Immature natural killer cell (primary cell): Measurements from ENCODE around the gene OSBPL5. TPM values are rescaled to one million over a fixed set of nuclear protein-coding genes. Genes with fewer than 3 reads are reported as not detected.

ENCODE experiments used
- DNase-seq, 3 donors: peaks; one replicate each; pipeline ENCODE4 v3.0.0; 2022; ENCODE audit warnings: mixed read lengths in 1 of 3
- H3K27ac Mint-ChIP-seq, 6 donors: one replicate each; pipeline ENCODE4 v1.8.0; 2020; ENCODE audit warnings: mixed read lengths in 6 of 6, mild to moderate bottlenecking in 5 of 6, inconsistent platforms in 4 of 6, moderate library complexity in 3 of 6
- H3K27me3 Mint-ChIP-seq, 3 donors: one replicate each; pipeline ENCODE4 v1.8.0; 2020 to 2021; ENCODE audit warnings: low read depth in 3 of 3, mild to moderate bottlenecking in 3 of 3, mixed read lengths in 3 of 3, moderate library complexity in 3 of 3, inconsistent platforms in 1 of 3
- H3K36me3 Mint-ChIP-seq, 3 donors: one replicate each; pipeline ENCODE4 v1.8.0; 2020; ENCODE audit warnings: mixed read lengths in 3 of 3, inconsistent platforms in 2 of 3, mild to moderate bottlenecking in 2 of 3
- H3K4me1 Mint-ChIP-seq, 2 donors: one replicate each; pipeline ENCODE4 v1.8.0; 2020; ENCODE audit warnings: inconsistent platforms in 2 of 2, mild to moderate bottlenecking in 2 of 2, mixed read lengths in 2 of 2, moderate library complexity in 1 of 2
- H3K4me3 Mint-ChIP-seq, 5 donors: one replicate each; pipeline ENCODE4 v1.8.0; 2020; ENCODE audit warnings: mild to moderate bottlenecking in 5 of 5, mixed read lengths in 5 of 5, inconsistent platforms in 3 of 5, moderate library complexity in 3 of 5
- H3K9me3 Mint-ChIP-seq, 6 donors: one replicate each; pipeline ENCODE4 v1.8.0; 2020; ENCODE audit warnings: mild to moderate bottlenecking in 6 of 6, mixed read lengths in 6 of 6, inconsistent platforms in 4 of 6, moderate library complexity in 3 of 6
- polyA plus RNA-seq, 3 donors: library from polyadenylated mRNA; unstranded; fragments of 300-500 nt; fragmentation: Illumina TruSeq; gene quantifications; one replicate each; pipeline ENCODE4 v1.2.3, GENCODE V29; 2021

OSBPL5 gene
- polyA plus RNA-seq, 3 donors from 2014 or later, result 32.8 to 98.9 (median 33.3) TPM

DNA sequence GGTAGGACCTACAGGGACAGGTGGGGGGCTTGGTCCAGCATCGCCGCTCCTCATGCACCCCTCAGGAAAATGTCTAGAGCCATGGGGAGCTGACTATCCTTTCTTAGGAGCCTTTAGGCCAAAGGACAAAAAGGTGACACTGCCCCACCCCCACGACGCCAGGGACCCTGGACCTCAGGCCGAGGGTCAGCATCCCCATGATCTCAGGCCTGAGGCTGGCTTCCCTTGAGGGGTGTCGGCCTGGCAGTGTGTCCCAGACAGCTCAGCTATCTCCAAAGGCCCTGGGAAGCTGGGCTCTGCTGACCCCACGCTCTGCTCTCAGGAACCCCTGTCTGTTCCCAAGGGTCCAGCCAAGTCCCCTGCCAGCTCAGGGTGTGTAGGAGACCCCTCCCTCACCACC lies 37.2 kb upstream of the OSBPL5 start:
- peak overlapping the region in 2 of 6 donors; percentile 49 to 55 for H3K27ac Mint-ChIP-seq
- H3K4me3 Mint-ChIP-seq, result peak overlapping the region; percentile 58 to 76 (median 63)

DNA sequence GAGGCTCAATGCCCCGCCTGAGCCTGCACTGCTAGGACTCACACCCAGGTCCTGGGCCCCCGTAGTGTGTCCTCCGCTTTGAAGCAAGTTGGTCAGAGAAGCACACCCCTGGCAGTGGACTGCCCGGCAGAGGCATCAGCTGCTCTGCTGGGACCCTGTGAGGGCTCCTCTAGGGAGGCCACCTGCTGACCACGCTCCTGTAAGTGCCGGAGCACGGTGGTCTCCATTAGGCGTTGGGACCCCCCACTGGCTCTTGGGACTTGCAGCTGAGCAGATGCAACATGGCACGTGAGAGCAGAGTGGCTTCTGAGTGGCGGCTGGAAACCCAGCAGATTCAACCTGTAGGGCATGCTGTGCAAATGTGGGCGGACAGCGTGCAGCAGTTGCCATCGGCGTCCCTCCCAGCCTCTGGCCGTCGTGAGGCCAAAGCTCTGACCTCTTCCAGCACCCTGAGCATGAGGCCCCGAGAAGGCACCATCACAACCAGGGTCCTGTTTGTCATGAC lies 36.6 kb upstream of the OSBPL5 start:
- H3K36me3 Mint-ChIP-seq, result no peaks in the 10 kb centered on the region

More for the DNA sequence above, 37.2 kb upstream of the OSBPL5 start:
- DNase-seq, result no peak
- peaks cover 7 to 31% of the 10 kb centered on the region in 2 donors for H3K4me1 Mint-ChIP-seq
- H3K36me3 Mint-ChIP-seq, result no peaks in the 10 kb centered on the region
- no peaks in the 10 kb centered on the region for H3K9me3 Mint-ChIP-seq
- H3K27me3 Mint-ChIP-seq, result peaks cover 4 to 9% (median 8%) of the 10 kb centered on the region in 3 donors

DNA sequence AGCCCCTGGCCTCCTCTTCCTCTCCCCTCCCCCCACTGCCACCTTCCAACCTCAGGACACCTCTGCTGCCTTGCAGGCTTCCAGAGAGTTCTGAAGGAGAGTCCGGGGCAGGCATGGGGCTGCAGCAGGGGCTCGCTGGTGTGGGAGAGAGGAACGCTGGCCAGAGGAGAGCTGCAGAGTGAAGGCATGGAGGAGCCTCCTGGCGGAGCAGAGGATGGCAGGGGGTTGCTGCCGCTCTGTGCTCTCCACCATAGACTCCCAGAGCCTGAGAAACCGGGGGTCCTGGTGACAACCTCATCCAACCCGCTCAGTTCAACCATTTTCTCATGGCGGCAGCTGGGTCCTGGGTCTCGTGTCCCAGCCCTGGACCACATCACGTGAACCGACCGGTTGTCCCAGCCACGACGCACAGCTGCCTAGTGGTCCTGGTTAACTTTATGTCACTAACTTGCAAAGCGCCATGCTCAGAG lies 36.0 kb upstream of the OSBPL5 start:
- no peak overlapping the region for H3K4me3 Mint-ChIP-seq
- H3K27ac Mint-ChIP-seq, result no peak overlapping the region
- DNase-seq, result no peak
- no peaks in the 10 kb centered on the region for H3K36me3 Mint-ChIP-seq
- H3K27me3 Mint-ChIP-seq, result peaks cover 4 to 9% (median 8%) of the 10 kb centered on the region in 3 donors
- H3K9me3 Mint-ChIP-seq, result no peaks in the 10 kb centered on the region
- H3K4me1 Mint-ChIP-seq, result peaks cover 7 to 31% of the 10 kb centered on the region in 2 donors

More for the DNA sequence above, 36.6 kb upstream of the OSBPL5 start:
- DNase-seq, result no peak
- Mint-ChIP-seq H3K4me1 (peaks cover 7 to 31% of the 10 kb centered on the region in 2 donors), H3K9me3 (no peaks in the 10 kb centered on the region), H3K27me3 (peaks cover 4 to 9% (median 8%) of the 10 kb centered on the region in 3 donors), H3K27ac (no peak overlapping the region), H3K4me3 (no peak overlapping the region)

DNA sequence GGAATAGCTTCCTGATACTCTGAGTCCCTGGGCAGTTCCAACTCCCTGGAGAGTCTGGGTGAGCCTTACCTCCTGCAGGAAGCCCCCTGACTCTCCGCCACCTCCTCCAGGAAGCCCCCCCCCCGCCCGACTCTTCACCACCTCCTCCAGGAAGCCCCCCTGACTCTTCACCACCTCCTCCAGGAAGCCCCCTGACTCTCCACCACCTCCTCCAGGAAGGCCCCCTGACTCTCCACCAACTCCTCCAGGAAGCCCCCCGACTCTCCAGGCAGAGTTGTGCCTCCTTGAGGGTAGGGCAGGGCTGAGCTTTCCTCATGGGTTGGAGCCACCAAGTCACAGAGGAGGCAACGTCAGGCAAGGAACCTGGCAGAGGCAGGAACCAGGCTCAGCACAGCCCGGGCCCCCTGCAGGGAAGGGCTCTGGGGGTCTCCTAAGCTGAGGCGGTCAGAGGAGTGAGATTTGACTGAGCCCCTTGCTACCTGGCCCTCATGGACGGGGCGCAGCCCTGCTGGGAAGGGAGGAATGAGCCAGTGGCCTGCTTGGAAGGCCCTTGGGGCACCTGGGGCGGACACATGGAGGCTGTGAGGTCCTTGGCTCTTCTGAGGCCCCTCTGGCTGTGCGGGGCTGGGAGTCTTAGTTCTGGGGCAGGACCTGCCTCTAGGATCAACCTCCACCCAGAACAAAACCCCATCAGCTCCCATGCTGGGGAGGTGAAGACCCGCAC lies 35.4 kb upstream of the OSBPL5 start:
- no peaks in the 10 kb centered on the region for H3K9me3 Mint-ChIP-seq
- no peak overlapping the region for H3K4me3 Mint-ChIP-seq
- H3K27ac Mint-ChIP-seq, result no peak overlapping the region
- H3K4me1 Mint-ChIP-seq, result peaks cover 7 to 27% of the 10 kb centered on the region in 2 donors
- no peak for DNase-seq
- H3K27me3 Mint-ChIP-seq, result peaks cover 2 to 9% (median 8%) of the 10 kb centered on the region in 3 donors
- no peaks in the 10 kb centered on the region for H3K36me3 Mint-ChIP-seq

DNA sequence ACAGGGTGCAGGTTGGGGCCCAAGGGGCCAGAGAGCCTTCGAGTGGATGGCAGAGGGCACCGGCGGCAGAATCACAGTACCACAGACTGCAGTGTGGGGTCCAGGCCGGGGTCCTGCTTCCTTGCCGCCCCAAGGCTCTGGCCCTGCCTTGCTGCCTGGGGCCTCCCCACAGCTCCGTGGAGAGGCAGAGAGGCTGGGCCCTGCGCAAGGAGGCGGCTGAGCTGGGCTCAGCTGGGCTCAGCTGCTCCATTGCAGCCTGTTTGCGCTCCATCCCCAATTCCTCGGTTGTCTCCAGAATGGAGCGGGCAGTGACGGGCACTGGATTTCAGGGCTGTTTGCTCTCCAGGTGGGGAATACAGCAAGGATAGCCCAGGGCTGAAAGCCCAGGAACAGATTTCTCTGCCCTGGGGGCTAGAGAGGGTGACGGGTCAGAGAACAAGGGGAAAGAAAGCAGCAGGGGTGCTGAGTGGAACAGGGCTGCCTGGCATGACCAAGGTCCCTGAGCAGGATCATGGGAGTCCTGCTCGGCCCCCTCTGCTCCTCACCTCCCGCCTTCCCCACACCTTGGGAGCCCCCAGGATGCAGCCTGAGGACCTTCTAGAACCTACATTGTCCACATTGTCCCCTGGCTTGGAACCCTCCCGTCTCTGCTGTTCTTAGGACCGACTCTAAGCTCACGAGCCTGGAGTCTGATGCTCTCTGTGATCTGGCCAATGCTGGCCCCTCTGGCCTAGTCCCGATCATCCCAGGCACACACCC lies 34.6 kb upstream of the OSBPL5 start:
- no peak for DNase-seq
- Mint-ChIP-seq H3K27me3 (peaks cover 1 to 9% (median 8%) of the 10 kb centered on the region in 3 donors), H3K9me3 (no peaks in the 10 kb centered on the region), H3K4me3 (no peak overlapping the region), H3K4me1 (peaks cover 7 to 19% of the 10 kb centered on the region in 2 donors), H3K36me3 (no peaks in the 10 kb centered on the region), H3K27ac (no peak overlapping the region)

DNA sequence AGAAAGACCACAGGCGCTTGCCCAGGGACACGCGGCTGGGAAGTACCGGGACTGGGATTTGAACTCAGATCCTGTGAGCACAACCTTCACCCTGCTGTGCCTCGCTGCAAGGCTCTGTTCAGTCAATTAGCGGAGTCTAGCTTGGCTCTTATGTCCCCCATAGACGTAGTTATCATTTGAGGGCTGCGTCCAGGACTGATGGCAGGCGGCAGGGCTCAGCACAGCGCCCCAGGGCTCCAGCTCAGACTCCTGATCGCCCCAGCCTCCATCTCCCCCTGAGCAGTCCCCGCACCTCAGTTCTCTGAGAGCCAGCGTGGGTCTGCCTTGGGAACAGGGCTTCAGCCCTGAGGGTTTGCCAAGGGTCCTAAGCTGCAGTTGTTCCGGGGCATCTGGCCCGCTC lies 33.7 kb upstream of the OSBPL5 start:
- peaks cover 1 to 9% (median 8%) of the 10 kb centered on the region in 3 donors for H3K27me3 Mint-ChIP-seq
- no peak overlapping the region for H3K27ac Mint-ChIP-seq
- H3K4me1 Mint-ChIP-seq, result peaks cover 7 to 16% of the 10 kb centered on the region in 2 donors
- no peaks in the 10 kb centered on the region for H3K36me3 Mint-ChIP-seq
- no peaks in the 10 kb centered on the region for H3K9me3 Mint-ChIP-seq
- no peak overlapping the region for H3K4me3 Mint-ChIP-seq
- no peak for DNase-seq

DNA sequence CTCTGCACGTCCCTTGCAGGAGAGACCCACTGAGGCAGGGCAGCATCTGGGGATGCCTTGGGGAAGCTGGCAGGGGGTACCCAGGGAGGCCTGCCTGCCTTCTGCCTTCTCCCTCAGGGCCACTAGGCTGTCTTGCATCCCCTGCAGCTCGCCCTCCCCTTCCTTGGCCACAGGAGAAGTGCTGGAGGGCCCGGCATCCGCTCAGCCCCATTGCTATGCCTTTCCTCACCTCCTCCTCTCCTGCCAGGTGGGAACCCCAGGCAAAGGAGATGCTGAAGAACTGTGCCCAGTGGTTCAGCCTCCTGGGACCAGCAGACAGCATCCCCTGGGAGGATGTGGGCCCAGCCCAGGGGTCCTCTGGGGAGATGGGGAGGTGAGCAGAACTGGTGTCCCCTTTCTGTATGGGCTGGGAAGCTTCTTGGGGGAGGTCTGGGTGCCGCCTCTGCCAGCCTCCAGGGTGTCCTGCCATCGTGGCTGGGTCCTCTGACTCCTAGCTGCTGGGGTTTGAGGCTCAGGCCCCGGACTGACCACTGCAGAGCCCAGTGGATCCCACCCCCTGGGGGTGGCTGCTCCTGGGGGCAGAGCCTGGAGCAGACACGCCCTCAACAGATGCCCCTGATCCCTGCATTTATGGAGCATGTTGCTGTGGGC lies 32.9 kb upstream of the OSBPL5 start:
- DNase-seq, result no peak
- peaks cover 1 to 13% (median 8%) of the 10 kb centered on the region in 3 donors for H3K27me3 Mint-ChIP-seq
- H3K36me3 Mint-ChIP-seq, result no peaks in the 10 kb centered on the region
- no peak overlapping the region for H3K27ac Mint-ChIP-seq
- H3K9me3 Mint-ChIP-seq, result no peaks in the 10 kb centered on the region
- no peak overlapping the region for H3K4me3 Mint-ChIP-seq
- peaks cover 7 to 10% of the 10 kb centered on the region in 2 donors for H3K4me1 Mint-ChIP-seq

DNA sequence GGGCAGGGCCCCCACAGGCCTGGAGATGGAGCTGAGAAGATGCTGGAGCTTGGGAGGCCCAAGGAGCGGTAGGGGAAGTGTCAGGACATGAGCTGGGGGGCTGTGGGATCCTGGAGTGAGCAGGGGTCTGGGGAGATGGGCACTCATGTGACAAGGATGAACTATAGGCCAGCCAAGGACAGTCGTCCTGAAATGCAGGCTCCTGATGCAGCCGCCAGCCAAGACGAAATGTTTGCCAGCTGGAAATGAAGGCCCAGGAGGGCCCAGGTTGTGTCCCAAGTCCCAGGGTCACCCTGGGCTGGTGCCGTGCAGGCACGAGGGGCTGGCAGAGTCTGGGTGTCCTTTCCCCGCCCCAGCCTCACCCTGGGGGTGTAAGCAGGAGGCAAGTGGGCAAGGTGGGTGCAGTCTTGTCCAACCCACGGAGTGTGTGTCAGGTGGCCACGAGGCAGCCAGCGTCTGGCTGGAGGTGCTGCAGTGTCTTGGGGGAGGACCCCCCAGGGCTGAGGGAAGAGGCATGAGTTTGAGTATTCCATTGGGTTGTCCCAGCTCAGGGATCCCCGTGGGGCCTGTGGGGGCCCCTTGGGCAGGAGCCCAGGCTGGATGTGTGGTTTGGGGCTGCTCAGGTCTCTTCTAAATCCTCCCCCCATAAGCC lies 32.1 kb upstream of the OSBPL5 start:
- H3K27me3 Mint-ChIP-seq, result peaks cover 1 to 9% (median 4%) of the 10 kb centered on the region in 3 donors
- no peak overlapping the region for H3K4me3 Mint-ChIP-seq
- no peak overlapping the region for H3K27ac Mint-ChIP-seq
- H3K36me3 Mint-ChIP-seq, result no peaks in the 10 kb centered on the region
- no peaks in the 10 kb centered on the region for H3K9me3 Mint-ChIP-seq
- no peak for DNase-seq
- peaks cover 0 to 2% of the 10 kb centered on the region in 2 donors for H3K4me1 Mint-ChIP-seq

DNA sequence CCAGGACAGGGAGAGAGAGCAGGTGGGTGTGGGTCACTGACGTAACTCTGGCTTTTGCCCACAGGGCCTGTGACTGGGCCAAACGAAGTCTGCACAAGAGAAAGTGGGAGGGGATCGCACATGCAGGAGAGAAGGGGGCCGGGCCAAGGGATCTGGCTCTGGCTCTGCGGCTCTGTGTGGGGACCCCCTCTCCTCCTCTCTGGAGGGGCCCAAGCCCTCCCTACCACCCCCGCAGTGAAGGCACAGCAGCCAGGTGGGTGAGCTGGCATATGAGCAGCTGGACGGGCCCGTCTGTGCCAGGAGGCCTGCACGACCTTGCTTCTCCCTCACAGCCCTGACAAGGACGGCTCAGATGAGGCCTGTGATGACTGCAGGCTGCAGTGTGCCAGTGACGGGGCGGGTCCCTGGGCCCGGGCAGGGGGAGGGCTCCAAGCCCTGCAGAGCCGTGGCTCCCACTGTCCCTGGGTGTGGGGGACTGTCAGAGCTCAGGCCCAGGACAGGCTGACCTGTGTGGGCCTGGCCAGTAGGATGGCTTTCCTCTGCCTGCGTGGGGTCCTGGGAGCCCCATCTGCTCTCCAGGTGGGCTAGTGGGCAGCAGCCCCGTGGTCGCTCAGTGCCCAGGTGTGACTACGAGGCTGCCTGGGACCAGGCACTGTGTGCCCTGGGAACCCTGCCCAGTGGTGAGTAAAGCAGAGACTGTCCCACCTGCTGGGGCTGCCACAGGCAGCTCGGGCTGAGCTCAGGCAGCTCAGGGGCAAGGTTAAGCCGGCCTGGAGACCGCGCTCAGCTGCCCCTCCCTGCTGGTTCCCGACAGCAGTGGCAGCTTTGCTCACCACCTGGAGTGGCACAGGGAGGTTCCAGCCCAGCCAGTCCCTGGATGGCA lies 31.3 kb upstream of the OSBPL5 start:
- peaks cover 1 to 11% (median 5%) of the 10 kb centered on the region in 3 donors for H3K27me3 Mint-ChIP-seq
- DNase-seq, result no peak
- no peak overlapping the region for H3K4me3 Mint-ChIP-seq
- H3K4me1 Mint-ChIP-seq, result no peaks in the 10 kb centered on the region
- no peaks in the 10 kb centered on the region for H3K9me3 Mint-ChIP-seq
- no peak overlapping the region for H3K27ac Mint-ChIP-seq
- no peaks in the 10 kb centered on the region for H3K36me3 Mint-ChIP-seq

DNA sequence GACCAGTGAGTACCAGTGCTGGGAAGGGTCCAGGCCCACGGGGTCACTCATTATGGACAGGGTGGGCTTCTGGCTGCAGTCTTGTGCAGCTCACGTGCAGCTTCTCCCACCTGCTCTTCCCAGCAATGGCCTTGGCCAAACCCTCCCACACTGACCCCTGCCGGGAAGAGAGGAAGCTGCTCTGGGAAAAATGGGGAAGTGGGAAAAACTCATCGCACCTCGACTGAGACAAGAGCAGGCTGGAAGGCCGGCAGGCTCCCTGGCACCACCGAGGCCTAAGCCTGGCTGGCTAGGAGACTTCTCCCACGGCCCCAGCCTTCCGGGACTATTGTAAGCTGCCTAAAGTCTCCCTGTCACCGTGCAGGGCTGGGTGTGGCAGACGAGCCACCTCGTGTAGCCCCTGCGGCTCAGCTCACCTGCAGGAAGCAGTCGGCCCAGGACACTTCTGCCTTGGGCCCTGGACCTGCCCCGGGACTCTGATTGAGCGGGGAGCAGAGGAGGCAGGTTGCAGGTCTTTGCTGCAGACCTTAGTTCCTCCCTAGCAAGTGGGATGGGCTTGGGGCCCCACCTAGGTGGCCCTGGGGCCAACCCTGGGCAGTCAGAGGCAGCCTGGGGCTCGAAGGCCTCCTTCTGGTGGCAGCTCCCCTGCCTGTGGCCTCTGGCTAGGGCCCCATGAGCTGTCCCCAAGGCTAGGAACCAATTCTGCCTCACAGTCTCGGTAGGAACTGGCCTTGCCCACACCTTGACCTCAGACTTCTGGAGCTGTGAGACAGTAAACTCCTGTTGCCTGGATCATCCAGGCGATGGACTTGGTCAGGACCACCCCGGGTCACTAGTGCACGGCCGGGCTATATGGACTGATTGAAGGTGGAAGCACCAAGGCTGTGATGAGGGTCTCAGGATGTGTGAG lies 30.4 kb upstream of the OSBPL5 start:
- Mint-ChIP-seq H3K4me1 (no peaks in the 10 kb centered on the region), H3K27ac (no peak overlapping the region), H3K4me3 (no peak overlapping the region), H3K36me3 (no peaks in the 10 kb centered on the region), H3K9me3 (no peaks in the 10 kb centered on the region), H3K27me3 (peaks cover 0 to 8% (median 7%) of the 10 kb centered on the region in 3 donors)
- no peak for DNase-seq

DNA sequence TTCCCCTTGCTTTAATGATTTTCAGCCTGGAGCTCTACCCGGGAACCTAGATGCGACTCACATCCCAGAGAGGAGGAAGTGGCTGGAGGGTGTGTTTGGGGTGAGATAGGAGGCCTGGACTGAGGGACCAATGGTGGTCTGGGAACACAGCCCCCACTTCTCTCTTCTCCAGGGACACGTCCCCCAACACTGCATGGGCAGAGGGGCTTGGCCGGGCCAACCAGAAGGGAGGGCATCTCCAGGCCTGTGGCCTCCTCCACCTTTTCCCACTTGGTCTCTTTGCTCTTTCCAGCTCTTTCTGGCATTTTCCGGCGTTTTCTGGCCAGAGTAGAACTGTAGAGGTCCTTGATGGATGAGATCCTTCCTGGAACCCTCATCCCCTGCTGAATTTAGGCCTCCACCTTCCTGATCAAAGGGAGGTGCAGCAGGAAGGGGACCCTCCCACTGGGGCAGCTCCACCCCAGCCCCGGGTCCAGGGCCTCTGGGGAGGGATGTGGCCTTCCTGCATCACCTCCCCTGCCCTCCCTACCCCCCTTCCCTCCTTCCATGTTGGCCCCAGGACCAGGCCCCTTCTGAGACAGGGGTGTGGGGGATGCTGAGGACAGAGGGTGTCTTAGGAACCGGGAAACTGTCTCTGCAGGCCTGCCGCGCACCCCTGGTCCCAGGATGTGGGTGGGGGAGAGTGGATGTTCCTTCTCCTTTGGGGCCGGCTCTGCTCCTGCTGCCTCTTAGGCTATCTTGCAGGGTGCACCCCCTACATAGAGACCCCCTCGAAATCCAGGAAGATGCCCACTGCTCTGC lies 29.1 kb upstream of the OSBPL5 start:
- Mint-ChIP-seq H3K27me3 (peaks cover 0 to 9% (median 7%) of the 10 kb centered on the region in 3 donors), H3K4me3 (no peak overlapping the region), H3K9me3 (no peaks in the 10 kb centered on the region), H3K4me1 (no peaks in the 10 kb centered on the region), H3K27ac (no peak overlapping the region), H3K36me3 (no peaks in the 10 kb centered on the region)
- DNase-seq, result no peak
